ENCODE results near the gene MAP3K5.

Gene MAP3K5

GRCh38 chr6:136562211-136562610 is 230.1 kb downstream of the MAP3K5 start:
- DNase-seq = no peak

DNA sequence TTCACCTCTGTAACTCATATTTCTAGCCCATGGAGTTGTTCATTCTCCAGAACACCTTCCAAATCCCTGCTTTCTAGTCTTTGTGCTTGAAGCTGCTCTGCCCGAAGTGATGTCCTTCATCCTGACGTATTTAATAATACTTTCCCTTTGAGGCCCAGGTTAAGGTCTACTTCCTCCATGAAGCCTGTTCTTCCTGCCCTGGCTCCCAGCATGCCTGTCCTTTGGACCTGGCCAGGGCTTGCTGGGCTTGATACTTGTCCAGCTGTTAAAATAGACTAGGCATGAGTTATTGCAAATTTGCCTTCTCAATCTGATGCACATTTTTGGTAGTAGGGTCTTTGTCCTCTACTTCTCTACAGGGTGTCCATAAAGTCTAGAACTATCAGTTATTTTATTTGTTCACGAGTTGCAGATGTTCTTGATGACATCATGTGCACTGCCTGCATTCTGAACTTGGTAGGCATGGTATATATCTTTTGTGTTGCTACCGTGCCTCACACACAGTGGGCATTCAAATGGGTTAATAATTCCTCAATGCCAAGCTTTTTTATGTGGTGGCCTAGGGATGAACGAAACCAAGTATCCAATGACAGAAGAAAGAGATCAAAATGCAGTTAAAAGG is 239.0 kb downstream of the MAP3K5 start:
- no peak for DNase-seq

DNA sequence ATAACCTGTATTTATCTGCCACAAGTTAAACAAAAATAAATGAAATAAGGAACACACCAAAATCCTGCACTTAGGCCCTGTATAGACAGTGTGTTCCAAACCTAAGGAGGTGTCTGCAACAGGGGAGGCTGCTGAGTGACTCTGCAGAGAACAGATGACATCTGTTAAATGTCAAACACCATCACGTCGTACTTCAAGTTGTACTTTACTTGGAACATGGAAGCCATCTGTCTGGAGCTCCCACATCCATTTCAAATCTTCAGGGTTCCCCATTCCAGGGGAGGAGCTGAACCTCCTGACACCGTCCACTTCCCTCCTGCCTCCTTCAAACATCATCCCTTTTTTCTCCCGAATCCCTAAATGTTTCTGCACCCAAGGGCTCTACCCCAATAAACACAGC is 240.2 kb downstream of the MAP3K5 start:
- DNase-seq = no peak

GRCh38 chr6:136551103-136551502 is 241.2 kb downstream of the MAP3K5 start:
- no peak for DNase-seq

GRCh38 chr6:136550330-136551071 is 241.8 kb downstream of the MAP3K5 start, which contains the start of gene MAP7:
Gene MAP7 (minus strand): TSS chr6:136550422. CDS start chr6:136550408, 14 bp downstream.
- DNase-seq = peak; percentile 82

GRCh38 chr6:136550045-136550329 is 242.3 kb downstream of the MAP3K5 start:
- no peak for DNase-seq

- no peak for DNase-seq
Observed at GRCh38 chr6:136549300-136550044, 242.8 kb downstream of the MAP3K5 start.

DNA sequence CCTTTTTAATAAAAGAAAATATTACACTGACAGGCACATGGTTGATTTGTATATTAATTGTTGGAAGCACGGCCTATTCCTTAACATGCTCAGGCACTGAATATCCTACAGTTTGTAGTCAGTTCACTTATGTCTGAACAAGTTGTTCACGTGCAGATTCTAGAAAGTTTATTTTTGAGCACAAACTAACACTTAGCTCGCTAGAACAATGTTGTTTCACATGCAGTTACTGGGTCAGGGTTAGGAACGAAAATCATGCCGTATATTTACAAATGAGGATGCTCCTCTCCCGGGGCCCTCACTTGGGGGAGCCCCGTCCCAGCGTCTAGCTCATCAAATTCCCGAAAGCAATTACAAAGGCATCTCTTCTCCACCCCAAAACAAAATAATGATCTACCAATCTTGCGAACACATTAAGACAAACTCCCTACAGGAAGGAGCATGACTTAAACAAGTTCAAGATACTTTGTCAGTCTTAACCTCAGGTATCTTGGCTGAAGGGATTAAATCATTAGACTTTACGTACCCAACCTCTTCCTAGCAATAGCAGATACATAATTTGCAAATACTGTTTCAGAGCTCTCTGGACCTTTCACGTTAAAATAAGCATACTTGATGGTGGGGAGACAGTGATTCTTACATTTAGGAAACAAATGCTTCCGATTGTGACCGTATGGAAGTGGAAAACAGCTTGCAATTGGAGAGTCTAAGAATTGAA is 243.5 kb downstream of the MAP3K5 start:
- DNase-seq = no peak

DNA sequence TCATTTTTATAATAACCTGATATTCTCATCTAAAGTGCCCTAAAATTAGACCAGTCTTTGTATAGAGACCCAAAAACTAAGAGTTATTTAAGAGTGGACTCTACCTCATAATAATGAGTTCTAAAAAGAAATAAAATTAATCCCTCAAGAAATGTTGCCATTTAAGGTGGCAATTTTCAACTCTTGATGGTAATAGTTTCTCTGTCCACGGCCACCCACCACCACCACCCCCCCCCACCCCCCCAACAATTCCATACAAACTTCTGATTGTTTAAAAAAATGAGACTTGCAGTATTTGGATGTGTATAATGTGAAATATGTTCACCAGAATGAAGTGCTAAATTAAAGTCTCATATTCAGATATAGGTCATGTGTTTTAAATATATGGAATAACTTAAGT is 244.4 kb downstream of the MAP3K5 start:
- DNase-seq = no peak

DNA sequence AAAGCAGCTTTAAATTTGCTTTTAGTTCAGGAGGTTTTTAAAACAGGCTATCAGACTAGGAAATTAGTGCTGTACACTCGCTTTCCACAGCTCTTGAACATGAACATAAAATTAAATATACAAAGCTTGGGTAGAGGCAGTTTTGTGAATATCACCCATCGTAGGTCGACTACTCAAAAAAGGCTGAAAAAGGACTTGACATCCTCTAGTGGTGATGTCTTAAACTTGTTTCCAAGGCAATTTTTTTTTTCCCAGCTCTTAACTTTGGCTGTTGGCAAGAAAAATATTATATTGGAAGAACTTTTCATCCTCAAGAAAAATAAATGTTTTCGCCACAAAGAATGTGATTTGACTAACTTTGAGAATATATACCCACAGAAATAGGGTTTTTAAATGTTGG is 244.9 kb downstream of the MAP3K5 start:
- peak; percentile 49 for DNase-seq

DNA sequence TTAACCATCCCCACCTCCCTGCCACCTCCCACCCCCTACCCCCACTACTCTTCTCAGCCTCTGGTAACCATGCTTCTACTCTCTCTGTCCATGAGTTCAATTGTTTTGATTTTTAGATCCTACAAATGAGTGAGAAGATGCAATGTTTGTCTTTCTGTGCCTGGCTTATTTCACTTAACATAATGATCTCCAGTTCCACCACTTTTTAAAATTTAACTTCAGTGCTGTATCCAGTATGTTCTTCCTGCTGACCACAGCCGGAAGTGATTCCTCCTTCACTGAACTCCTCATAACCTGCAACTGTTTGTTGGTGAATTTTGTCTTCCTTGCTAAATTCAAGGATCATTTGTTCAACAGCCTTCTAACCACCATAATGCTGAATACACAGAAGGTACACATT is 245.9 kb downstream of the MAP3K5 start:
- DNase-seq = no peak

DNA sequence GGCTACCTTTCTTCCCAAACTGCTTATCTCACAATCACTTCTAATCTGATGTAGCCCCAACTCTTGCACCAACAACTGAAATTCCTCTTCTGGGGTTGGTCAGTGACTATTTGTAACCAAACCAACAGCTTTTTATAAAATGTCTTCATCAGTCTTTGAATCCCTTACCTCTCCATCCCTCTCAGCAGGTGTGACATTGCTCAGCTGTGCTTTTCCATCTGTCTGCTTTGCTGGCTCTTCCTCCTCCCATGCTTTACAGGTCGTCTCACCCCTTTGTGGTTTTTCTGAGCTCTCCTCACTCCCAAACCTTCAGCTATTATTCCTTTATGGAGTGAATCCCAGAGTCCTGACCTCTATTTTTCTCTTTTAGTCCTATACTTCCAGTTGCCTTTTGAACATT is 248.0 kb downstream of the MAP3K5 start:
- peak; percentile 22 for DNase-seq

GRCh38 chr6:136541395-136541794 is 250.9 kb downstream of the MAP3K5 start:
- no peak for DNase-seq

- DNase-seq = no peak
Observed at GRCh38 chr6:136539967-136540652, 252.2 kb downstream of the MAP3K5 start.

GRCh38 chr6:136538836-136539235 is 253.4 kb downstream of the MAP3K5 start:
- DNase-seq = no peak

- DNase-seq = no peak
Observed at GRCh38 chr6:136535880-136536650, 256.2 kb downstream of the MAP3K5 start.

DNA sequence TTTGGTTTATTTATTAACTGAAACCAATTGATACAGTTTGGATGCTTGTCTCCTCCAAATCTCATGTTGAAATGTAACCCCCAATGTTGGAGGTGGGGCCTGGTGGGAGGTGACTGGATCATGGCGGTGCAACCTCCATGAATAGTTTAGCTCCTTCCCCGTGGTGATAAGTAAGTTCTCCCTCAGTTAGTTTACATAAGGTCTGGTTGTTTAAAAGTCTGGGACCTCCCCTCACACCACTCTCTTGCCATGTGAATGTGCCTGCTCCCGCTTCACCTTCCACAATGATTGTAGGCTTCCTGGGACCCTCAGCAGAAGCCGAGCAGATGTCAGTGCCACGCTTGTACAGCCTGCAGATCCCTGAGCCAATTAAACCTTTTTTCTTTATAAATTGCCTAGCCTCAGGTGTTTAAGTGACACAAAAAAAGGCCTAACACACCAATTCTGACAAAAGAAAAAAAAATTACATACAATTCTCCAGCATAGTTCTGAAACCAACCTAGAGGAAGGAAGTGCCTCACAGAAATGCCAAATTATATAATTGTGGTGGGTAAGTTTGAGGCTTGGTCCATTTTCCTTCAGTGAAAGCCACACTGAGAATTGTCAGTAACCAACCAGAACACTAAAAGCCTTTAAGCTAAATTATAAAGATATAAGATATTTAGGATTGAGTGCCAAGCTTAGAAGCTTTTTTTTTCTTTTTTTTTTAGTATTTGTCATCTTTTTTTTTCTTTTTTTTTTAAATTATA is 257.1 kb downstream of the MAP3K5 start:
- no peak for DNase-seq

DNA sequence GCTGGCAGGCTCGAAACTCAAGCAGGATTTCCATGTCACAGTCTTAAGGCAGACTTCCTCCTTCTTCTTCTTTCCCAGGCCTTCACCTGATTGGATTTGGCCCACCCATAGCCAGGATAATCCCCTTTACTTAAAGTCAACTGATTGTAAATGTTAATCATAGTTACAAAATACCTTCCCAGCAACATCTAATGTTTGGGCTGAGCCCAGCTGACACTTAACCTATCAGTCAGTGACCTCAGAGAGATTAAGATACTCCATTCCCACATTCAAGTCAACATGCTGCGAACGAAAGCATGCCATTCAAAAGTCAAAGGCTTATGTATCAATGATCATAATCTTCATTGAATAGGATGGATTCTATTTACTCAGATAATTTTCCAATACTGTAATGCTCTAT is 258.0 kb downstream of the MAP3K5 start:
- no peak for DNase-seq

DNA sequence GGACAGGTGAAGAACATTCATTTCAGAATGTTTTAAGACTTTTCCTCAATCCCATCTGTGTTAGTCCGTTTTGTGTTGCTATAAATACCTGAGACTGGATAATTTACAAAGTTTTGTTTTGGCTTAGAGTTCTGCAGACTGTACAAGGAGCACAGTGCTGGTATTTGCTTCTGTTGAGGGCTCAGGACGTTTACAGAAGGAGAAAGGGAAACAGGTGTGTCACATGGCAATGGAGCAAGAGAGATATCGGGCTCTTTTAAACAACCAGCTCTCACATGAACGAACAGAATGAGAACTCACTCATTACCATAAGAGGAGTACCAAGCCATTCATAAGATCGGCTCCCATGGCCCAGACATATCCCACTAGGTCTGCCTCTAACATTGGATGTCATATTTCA is 258.8 kb downstream of the MAP3K5 start:
- DNase-seq = no peak

GRCh38 chr6:136532030-136532429 is 260.2 kb downstream of the MAP3K5 start:
- no peak for DNase-seq

- DNase-seq = no peak
Observed at GRCh38 chr6:136529710-136530109, 262.6 kb downstream of the MAP3K5 start.
